GM19351 (cell line): ENCODE data around the gene OSBPL7.

Source experiments
- ATAC-seq: cut with Tn5 transposase; IDR thresholded peaks from one replicate; pipeline ENCODE4 v1.9.1; 2021; ENCODE audit warnings: mild to moderate bottlenecking, moderate library complexity; ENCODE audit not compliant: unreplicated experiment

The OSBPL7 gene

GRCh38 chr17:47821424-47822391, at the start of gene OSBPL7:
OSBPL7 (minus strand) TSS chr17:47821794; CDS start chr17:47820278, 1,516 bp downstream.
- ATAC-seq: peak; percentile 69

DNA sequence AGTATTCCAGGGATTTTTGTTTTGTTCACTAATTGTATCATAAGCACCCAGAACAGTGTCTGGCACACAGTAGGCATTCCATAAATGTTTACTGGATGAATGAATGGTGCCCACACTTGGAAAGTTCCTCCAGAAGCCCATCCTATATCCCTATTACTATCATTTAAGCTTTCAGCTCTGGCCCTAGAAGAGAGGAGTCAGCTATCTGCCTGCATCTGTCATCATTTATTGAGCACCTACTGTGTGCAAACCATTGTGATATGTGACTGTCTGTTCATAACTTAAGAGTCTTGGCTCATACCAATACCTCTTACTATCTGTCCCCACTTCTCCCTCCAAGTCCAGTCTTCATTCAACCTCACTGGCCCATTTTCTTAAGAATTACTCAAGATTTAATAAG, 49.5 kb upstream of the OSBPL7 start:
- ATAC-seq: no peak

DNA sequence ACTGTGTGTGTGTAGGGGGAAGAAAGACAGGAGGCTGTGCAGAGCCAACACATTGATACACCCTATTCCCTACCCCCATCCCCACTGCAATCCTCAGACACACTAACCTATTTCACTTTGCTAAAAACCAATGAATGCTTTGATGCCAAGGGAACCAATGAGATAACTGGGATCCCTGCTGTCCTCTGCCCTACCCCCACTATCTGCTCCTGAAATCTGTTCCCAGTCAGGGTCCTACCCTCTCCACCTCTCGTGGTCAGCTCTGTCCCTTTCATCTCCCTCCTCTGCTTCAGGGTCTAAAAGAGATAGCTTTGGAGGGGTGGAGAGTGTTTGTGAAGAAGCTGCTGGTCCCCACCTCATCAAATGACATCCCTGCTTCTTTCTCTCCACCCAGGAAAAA, 48.5 kb upstream of the OSBPL7 start:
- no peak for ATAC-seq

DNA sequence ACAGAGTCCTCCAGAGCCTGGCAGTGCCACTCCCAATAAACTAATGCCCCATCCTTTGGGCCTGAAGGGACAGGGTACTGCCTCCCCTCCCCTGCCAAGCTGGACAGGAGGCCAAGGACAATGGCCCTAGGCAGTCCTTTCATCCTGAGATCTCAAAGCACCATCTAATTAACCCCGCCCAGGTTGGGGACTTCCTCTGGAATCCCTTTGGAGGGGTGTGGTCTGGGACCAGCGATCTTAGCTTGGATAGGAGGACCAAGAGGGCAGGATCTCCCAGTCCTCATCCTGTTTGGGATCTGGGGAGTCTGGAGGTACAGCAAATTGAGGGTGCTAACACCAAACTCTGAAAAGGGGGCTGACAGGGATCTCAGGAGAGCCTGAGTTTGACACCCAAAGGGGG, 47.5 kb upstream of the OSBPL7 start:
- no peak for ATAC-seq

DNA sequence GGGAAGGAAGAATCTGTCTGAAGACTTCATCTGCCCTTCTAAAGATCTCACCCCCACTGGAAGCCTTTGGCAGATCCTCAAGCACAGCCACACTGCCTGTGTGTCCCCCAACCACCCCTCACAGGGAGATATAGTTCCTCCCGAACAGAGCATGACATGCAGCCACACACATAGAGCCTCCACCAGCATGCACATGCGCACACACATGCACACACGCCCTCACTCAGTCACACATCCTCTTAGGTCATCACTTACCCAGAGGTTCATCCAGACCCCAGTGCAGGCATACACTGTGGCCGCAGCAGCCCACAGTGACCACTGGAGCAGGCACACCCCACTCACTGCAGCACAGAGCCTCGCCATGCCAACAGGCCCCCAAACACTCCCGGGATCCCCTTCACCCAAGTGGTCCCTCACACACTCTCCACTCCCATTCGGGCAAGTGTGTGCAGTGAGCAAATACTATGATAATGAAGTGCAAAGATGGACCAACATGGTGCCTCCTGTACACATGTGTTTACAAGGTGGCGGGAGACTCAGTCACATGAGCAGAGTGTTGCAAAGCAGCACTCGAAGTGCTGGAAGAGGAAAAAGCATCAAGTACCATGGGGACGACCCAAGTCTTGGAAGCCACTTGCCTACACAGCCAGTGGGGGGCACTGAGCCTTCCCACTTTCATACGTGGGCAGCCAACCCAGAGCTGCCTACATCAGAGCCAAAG, 46.4 kb upstream of the OSBPL7 start:
- ATAC-seq: no peak

GRCh38 chr17:47866941-47867340, 45.3 kb upstream of the OSBPL7 start:
- no peak for ATAC-seq

DNA sequence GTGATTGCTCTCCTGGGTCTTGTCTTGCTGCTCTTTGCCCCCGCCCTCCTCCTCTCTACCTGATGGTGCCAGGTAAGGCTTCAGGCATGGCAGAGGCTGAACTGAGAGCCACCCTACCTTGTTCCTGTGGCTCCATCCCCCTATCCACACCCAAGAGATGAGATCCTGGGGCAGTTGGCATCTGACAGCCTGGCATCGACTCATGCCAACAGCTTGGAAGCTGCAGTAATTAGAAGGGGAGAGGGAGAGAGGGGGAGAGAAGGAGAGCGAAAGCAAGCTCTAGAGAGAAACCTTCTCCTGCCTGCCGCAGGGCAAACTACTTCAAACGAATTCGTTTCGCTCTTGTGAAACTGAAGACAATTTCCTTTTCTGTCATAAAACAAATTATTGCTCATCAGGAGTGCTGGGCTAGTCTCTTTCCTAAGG, 43.2 kb upstream of the OSBPL7 start:
- ATAC-seq: no peak

GRCh38 chr17:47862621-47863440, 41.2 kb upstream of the OSBPL7 start:
- no peak for ATAC-seq

DNA sequence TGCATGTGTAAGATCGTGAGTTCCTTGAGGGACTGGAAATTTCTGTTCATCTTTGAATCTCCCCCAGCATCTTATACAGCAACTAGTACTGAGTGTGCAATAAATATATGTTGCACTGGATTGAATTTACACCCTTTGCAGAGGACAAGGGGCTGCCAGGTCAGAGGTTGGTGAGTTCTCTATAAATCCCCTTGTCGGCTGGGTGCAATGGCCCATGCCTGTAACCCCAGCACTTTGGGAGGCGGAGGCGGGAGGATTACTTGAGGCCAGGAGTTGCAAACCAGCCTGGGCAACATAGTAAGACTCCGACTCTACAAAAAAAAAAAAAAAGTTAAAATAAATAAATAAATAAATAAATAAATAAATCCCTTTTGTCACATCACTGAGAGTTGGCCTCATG, 38.8 kb upstream of the OSBPL7 start:
- ATAC-seq: no peak

GRCh38 chr17:47857551-47858455, 36.2 kb upstream of the OSBPL7 start:
- ATAC-seq: no peak

GRCh38 chr17:47856830-47857229, 35.2 kb upstream of the OSBPL7 start:
- ATAC-seq: no peak

- ATAC-seq: no peak
These were observed 34.1 kb upstream of the OSBPL7 start for GRCh38 chr17:47855737-47856136.

GRCh38 chr17:47853616-47854015, 32.0 kb upstream of the OSBPL7 start:
- ATAC-seq: no peak

DNA sequence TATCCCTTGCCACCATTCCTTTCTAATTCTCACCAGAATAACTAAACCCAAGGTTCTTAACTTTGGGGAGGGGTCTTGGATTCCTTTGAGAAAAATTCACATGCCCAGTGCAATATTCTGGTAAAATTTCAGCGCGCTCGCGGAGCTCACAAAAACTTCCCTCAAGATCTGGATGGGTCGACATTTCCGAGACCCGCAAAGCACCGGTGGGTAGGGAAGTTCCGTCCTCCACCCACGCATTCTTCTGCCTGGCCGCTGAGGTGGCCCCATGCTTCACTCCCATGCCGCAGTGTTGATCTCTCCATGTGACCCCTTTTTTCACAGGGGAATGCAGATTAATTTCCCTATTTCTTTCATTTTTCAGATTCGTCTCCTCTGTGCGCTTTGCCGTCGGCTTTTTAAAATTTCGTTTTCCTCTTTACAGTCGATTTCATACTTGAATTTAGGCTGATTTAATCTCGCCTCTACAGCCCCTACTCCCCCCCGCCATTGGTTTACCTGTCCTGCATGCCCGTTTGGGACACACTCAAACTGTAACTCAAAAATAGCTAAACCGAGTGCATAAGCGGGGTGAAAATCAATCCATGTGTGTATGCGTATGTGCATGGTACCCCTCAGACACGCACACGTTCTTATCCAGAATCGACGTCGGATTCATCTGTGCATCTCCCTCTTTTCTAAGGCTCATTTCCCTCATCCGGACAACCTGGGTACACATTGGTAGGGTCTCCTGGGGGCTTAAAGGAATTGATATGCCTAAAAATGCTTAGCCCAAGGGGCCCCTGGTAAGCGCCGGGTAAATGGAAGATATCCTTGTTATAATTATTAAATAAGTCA, 30.7 kb upstream of the OSBPL7 start:
- ATAC-seq: no peak

DNA sequence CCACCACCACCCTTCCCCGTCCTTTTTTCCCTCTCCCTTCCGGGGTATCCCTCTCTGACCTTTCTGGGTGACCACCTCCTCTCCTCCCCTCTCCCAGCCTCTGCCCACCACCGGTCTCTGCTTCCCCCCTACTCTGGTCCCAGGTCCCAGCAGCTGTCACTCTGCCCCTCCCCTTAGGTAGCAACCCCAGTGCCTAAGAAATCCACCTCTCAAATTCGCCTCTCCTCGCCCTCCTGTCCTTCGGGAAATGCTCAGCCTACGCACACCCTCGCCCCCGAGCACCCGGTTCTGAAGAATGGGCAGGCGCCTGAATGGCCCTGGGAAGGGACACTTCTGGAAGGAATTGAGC, 30.1 kb upstream of the OSBPL7 start:
- ATAC-seq: no peak

DNA sequence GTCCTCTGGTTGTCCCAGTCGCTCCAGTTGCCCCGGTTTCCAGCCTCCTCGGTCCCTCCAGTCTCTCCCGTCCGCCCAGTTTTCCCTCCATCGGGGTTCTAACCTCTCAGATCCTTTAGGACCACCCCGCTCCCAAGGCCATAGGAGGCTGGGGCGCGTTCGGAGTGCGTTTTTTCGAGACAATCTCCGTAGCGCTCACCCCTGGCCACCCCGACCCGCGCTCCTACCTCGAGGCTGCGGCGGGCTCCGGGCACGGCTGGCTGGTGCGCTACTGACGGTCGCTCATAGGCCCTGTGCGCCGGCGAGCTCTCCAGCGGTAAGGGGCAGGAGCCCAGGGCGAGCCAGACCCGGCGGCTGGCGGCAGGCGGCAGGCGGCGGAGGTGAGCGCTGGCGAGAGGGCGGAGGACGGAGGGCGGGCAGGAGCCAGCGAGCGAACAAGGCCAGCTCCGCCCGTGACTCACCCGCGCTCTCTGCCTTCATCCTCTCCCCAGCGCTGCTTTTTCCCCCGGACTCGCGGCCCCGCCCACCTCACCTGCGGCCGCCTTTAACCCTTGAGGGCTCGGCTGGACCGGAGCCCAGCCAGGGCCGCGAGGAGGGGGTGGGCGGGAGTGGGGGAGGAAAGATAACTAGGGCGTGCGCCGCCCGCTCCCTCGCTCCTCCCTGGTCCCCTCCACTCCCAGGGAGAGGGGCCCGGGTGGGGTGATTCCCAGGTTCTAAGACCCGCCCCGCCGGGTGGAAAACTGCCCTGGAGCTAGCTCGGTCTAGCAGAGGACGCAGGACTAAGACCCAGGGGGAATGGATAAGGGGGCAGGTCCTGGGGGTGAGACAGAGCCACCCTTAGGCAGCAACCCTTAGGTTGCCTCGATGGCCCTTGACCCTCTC, 29.3 kb upstream of the OSBPL7 start, which contains the start of gene SP6:
Gene SP6, minus strand, starts transcription at position 472 of the 882 bp plus-strand sequence. CDS start 2,734 bp downstream, outside the sequence.
- ATAC-seq: no peak

GRCh38 chr17:47850373-47850691, 28.7 kb upstream of the OSBPL7 start:
- ATAC-seq: no peak

- no peak for ATAC-seq
These were observed 26.6 kb upstream of the OSBPL7 start for GRCh38 chr17:47848198-47848513.
